BJ (cell line): Measurements from ENCODE around the gene RNF4. TPM values are rescaled to one million over a fixed set of nuclear protein-coding genes. Genes with fewer than 3 reads are reported as not detected.

ENCODE experiments used
- CTCF ChIA-PET: fragments of 350-600 bp; formaldehyde crosslinking; extraction: SDS; loops from one replicate; lab custom pipeline; 2021; ENCODE audit warnings: antibody characterized with exemption, inconsistent platforms; lab: Yijun Ruan, JAX
- POLR2A ChIA-PET: fragments of 300-600 bp; sonication (Branson Sonifier 250); formaldehyde crosslinking; extraction: SDS; loops from one replicate; lab custom pipeline; 2021; ENCODE audit warnings: antibody characterized with exemption; lab: Charles Lee
- DNase-seq: peaks from one replicate; pipeline ENCODE4 v3.0.0-alpha.2; 2011; ENCODE audit warnings: low read depth
- H3K27me3 ChIP-seq: 2 replicates; pipeline ENCODE4 v1.6.0; 2011; ENCODE audit warnings: low read length; ENCODE audit not compliant: control insufficient read depth, insufficient read depth
- H3K36me3 ChIP-seq: 2 replicates; pipeline ENCODE4 v1.5.1; 2011; ENCODE audit warnings: low read length; ENCODE audit not compliant: control insufficient read depth, insufficient read depth
- H3K4me3 ChIP-seq: 2 replicates; pipeline ENCODE4 v1.5.1; 2011; ENCODE audit warnings: low read depth, mild to moderate bottlenecking, control low read depth, low read length
- polyA plus RNA-seq: library from polyadenylated mRNA; depleted of rRNA; stranded (reverse); fragments of >200 nt; gene quantifications from 2 replicates; pipeline ENCODE4 v1.2.3, GENCODE V29; 2011
- TF ChIP-seq, protein P1 (sequence below): IDR thresholded peaks from 2 replicates; pipeline ENCODE4 v1.5.1; 2011; ENCODE audit warnings: low read depth, mild to moderate bottlenecking, control low read depth, inconsistent platforms, low read length, moderate library complexity; ENCODE audit not compliant: insufficient read depth

RNF4 gene
- polyA plus RNA-seq, 1 experiment = 107 TPM

DNA sequence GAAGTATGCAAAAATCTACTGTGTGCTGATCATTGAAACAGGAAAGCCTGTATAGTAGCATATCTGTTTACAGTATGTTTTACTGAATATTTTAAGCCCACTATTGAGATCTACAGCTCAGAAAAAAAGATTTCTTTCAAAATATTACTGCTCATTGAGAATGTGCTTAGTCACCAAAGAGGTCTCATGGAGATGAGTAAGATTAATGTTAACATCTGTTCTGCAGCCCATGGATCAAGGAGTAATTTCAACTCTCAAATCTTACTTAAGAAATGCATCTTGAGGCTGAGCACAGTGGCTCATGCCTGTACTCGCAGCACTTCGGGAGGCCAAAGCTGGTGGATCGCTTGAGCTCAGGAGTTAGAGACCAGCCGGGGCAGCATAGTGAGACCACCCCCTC is 3.3 kb downstream of the RNF4 start:
- POLR2A ChIA-PET = no interaction called here

DNA sequence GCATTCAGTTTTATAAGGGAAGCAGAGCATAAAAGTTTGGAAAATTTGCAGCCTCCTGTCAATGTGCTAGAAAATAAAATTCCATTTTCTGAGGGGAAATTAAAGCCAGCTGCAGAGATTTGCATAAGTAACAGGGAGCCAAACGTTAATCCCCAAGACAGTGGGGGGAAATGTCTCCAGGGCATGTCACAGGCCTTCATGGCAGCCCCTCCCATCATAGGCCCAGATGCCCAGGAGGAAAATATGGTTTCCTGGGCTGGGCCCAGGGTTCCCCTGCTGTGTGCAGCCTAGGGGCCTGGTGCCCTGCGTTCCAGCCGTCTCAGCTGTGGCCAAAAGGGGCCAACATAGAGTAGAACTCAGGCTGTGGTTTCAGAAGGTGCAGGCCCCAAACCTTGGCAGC is 9.3 kb downstream of the RNF4 start:
- CTCF ChIA-PET = no interaction called here
- DNase-seq = no peak
- no peak overlapping the region for H3K4me3 ChIP-seq
- TF ChIP-seq, protein P1, sequence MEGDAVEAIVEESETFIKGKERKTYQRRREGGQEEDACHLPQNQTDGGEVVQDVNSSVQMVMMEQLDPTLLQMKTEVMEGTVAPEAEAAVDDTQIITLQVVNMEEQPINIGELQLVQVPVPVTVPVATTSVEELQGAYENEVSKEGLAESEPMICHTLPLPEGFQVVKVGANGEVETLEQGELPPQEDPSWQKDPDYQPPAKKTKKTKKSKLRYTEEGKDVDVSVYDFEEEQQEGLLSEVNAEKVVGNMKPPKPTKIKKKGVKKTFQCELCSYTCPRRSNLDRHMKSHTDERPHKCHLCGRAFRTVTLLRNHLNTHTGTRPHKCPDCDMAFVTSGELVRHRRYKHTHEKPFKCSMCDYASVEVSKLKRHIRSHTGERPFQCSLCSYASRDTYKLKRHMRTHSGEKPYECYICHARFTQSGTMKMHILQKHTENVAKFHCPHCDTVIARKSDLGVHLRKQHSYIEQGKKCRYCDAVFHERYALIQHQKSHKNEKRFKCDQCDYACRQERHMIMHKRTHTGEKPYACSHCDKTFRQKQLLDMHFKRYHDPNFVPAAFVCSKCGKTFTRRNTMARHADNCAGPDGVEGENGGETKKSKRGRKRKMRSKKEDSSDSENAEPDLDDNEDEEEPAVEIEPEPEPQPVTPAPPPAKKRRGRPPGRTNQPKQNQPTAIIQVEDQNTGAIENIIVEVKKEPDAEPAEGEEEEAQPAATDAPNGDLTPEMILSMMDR = no peak
- H3K36me3 ChIP-seq = no peaks in the 10 kb centered on the region
- POLR2A ChIA-PET = no interaction called here
- H3K27me3 ChIP-seq = no peaks in the 10 kb centered on the region

More for the DNA sequence above, 3.3 kb downstream of the RNF4 start:
- Histone ChIP-seq H3K27me3 (no peaks in the 10 kb centered on the region), H3K36me3 (peaks cover 1% of the 10 kb centered on the region; the same call in 1 of the 2 replicates), H3K4me3 (no peak overlapping the region)
- no peak for DNase-seq
- TF ChIP-seq, protein P1 = no peak
- CTCF ChIA-PET = interaction anchor here (0.8 kb wide), 1 partner anchor 12 kb away, joined by 3 read pairs; no protein-coding TSS in a partner anchor

DNA sequence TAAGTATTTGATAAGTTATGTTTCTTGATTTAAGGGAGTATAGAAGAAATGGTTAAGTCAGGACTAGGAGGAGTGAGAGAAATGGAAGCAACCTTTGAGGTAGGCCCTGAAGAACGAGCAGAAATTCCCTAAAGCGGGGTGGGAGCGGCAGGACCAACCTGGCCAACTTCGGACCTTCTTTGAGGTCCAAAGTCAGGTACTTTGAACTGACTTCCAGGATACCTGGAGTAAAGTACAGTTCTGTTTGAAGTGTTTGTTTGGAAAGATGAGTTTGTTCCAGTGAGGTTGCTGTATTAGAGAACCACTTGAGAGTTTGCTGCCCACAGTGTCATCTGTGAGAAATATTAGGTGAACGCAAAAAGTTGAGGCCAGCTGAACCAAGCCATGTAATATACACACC is 11.7 kb downstream of the RNF4 start:
- DNase-seq = no peak
- ChIA-PET CTCF (no interaction called here), POLR2A (no interaction called here)
- no peak overlapping the region for H3K4me3 ChIP-seq
- no peaks in the 10 kb centered on the region for H3K36me3 ChIP-seq
- TF ChIP-seq, protein P1 = no peak
- no peaks in the 10 kb centered on the region for H3K27me3 ChIP-seq

DNA sequence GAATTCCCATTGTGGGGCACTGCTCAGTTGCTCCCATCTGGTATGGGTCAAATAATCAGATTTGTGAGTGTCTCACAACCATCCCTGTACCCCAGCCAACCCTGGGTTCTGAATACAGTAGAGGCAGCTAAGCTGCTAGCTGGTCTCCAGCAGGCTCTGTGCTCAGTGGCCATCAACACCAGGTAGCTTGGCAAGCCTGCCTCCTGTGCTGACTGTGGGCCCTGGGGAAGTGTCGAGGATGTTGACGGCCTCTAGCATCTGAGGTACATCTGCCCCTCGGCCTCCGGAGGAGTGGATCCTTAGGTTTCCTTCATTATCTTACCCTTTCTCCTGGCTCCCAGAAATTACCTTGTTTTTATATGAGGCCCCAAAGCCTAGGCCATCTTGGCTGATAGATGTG is 13.3 kb downstream of the RNF4 start:
- TF ChIP-seq, protein P1 = no peak
- Histone ChIP-seq H3K27me3 (no peaks in the 10 kb centered on the region), H3K36me3 (no peaks in the 10 kb centered on the region), H3K4me3 (no peak overlapping the region)
- POLR2A ChIA-PET = no interaction called here
- CTCF ChIA-PET = interaction anchor here (0.6 kb wide), 1 partner anchor 31 kb away, joined by 3 read pairs; no protein-coding TSS in a partner anchor
- DNase-seq = no peak

DNA sequence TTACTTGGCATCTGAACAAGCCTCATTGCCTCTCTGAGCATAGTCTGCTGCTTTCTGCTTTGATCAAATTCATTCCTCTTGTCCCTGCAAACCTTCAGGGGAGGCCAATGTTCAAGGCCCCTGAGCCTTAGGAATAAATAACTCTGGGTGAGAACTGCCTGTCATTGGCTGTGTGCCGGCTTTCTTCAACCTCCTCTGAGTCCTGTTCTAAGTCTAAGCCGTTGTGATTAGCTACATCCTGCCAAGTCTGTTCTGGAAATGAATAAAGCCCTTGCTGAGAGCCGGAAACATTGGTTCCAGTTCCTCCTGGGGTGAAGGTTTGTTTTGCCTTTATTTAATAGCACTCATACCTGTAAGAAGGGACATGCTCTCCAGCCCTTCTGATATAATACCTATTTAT is 13.8 kb downstream of the RNF4 start:
- Histone ChIP-seq H3K36me3 (no peaks in the 10 kb centered on the region), H3K4me3 (no peak overlapping the region), H3K27me3 (no peaks in the 10 kb centered on the region)
- TF ChIP-seq, protein P1 = no peak
- no peak for DNase-seq
- ChIA-PET CTCF (interaction anchor here (0.6 kb wide), 1 partner anchor 128 kb away, joined by 3 read pairs; no protein-coding TSS in a partner anchor), POLR2A (no interaction called here)
